ENCODE measurements around the gene ARHGAP5. TPM values are rescaled to one million over a fixed set of nuclear protein-coding genes. Genes with fewer than 3 reads are reported as not detected.

ARHGAP5 gene
- total RNA-seq, 1 donor from 2014 or later: 140 TPM

DNA sequence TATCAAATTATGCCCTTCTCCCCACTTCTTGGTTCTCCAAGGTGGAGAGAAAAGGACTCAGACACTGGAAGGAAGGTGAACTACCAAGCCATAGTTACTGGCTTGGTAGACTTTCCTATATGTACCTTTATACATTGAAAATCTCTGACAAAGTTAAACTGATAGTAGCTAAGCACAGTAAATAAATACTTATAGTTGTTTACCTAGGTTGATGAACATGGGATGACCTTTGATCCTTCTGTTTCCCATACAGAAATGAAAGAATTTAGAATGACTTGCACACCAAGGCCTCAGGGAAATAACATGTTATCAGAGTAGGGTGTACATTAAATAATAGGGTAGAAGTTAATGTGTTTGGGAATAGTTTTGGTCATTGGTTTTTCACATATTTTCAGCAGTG lies 6.7 kb downstream of the ARHGAP5 start:
- Histone ChIP-seq H3K27me3 (ENCODE audit: insufficient read depth, low read length) (no peaks in the 10 kb centered on the region), H3K4me3 (ENCODE audit: insufficient read depth, low read depth, low read length) (no peak overlapping the region), H3K79me2 (ENCODE audit: insufficient read depth, low read length) (peaks cover 98% of the 10 kb centered on the region), H3K36me3 (ENCODE audit: insufficient read depth, low read length) (no peaks in the 10 kb centered on the region), H3K9ac (ENCODE audit: low read length) (no peak overlapping the region), H4K20me1 (ENCODE audit: insufficient read depth, low read length) (peaks cover 85% of the 10 kb centered on the region), H2AFZ (ENCODE audit: low read depth, low read length) (no peak overlapping the region), H3K27ac (ENCODE audit: low read depth, low read length) (no peak overlapping the region), H3K4me1 (ENCODE audit: insufficient read depth, low read length) (peaks cover 11% of the 10 kb centered on the region), H3K4me2 (ENCODE audit: low read length) (no peak overlapping the region), H3K9me3 (ENCODE audit: insufficient read depth, low read depth, low read length) (no peaks in the 10 kb centered on the region)
- FAIRE-seq: no peak
- peaks cover 60% of the 10 kb centered on the region for H3K4me1 Mint-ChIP-seq (ENCODE audit: low read depth, unreplicated experiment)
- H3K36me3 Mint-ChIP-seq (ENCODE audit: low read depth, unreplicated experiment): no peaks in the 10 kb centered on the region
- no peak overlapping the region for H3K4me3 Mint-ChIP-seq (ENCODE audit: unreplicated experiment)
- H3K27me3 Mint-ChIP-seq (ENCODE audit: low read depth, unreplicated experiment): no peaks in the 10 kb centered on the region
- H3K9me3 Mint-ChIP-seq (ENCODE audit: unreplicated experiment): no peaks in the 10 kb centered on the region
- no peak for TF ChIP-seq EZH2 (IDR thresholded peaks at IDR 0.05; ENCODE audit: insufficient read depth, low read length)
- TF ChIP-seq, protein P1, sequence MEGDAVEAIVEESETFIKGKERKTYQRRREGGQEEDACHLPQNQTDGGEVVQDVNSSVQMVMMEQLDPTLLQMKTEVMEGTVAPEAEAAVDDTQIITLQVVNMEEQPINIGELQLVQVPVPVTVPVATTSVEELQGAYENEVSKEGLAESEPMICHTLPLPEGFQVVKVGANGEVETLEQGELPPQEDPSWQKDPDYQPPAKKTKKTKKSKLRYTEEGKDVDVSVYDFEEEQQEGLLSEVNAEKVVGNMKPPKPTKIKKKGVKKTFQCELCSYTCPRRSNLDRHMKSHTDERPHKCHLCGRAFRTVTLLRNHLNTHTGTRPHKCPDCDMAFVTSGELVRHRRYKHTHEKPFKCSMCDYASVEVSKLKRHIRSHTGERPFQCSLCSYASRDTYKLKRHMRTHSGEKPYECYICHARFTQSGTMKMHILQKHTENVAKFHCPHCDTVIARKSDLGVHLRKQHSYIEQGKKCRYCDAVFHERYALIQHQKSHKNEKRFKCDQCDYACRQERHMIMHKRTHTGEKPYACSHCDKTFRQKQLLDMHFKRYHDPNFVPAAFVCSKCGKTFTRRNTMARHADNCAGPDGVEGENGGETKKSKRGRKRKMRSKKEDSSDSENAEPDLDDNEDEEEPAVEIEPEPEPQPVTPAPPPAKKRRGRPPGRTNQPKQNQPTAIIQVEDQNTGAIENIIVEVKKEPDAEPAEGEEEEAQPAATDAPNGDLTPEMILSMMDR (IDR thresholded peaks at IDR 0.05; ENCODE audit: insufficient read depth, low read depth, low read length): no peak
- peak overlapping the region; percentile 42 for H3K27ac Mint-ChIP-seq (ENCODE audit: unreplicated experiment)
- no peak for DNase-seq (ENCODE audit: low read depth)

DNA sequence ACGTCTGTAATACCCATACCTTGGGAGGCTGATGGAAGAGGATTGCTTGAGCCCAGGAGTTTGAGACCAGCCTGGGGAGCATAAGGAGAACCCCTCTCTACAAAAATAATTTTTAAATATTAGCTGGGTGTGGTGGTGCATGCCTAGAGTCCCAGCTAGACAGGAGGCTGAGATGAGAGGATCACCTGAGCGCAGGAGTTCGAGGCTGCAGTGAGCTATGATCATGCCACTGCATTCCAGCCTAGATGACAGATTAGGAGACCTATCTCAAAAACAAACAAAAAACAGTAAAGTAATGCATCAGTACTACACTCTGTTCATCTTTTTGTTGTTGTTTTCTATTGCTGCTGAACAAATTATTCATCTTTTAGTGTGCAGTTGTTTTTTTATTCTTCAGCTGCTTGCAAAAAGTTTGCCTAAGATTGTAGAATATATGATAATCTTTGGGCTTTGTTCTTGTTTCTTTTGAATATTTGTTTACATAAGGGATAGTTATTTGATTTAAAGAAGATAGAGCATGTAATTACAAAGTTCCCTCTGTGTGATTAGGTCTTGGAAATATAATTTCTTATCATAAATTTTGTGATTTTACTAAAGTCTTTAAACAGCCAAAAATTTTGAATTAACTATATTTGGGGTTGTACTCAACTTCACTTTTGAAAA lies 8.2 kb downstream of the ARHGAP5 start:
- Histone ChIP-seq H3K36me3 (ENCODE audit: insufficient read depth, low read length) (no peaks in the 10 kb centered on the region), H3K27me3 (ENCODE audit: insufficient read depth, low read length) (no peaks in the 10 kb centered on the region), H2AFZ (ENCODE audit: low read depth, low read length) (no peak overlapping the region), H4K20me1 (ENCODE audit: insufficient read depth, low read length) (peaks cover 80% of the 10 kb centered on the region), H3K9ac (ENCODE audit: low read length) (no peak overlapping the region), H3K4me1 (ENCODE audit: insufficient read depth, low read length) (peaks cover 3% of the 10 kb centered on the region), H3K9me3 (ENCODE audit: insufficient read depth, low read depth, low read length) (no peaks in the 10 kb centered on the region), H3K79me2 (ENCODE audit: insufficient read depth, low read length) (peaks cover 97% of the 10 kb centered on the region), H3K4me2 (ENCODE audit: low read length) (no peak overlapping the region), H3K4me3 (ENCODE audit: insufficient read depth, low read depth, low read length) (no peak overlapping the region), H3K27ac (ENCODE audit: low read depth, low read length) (no peak overlapping the region)
- H3K36me3 Mint-ChIP-seq (ENCODE audit: low read depth, unreplicated experiment): no peaks in the 10 kb centered on the region
- FAIRE-seq (no peak), DNase-seq (ENCODE audit: low read depth) (no peak)
- H3K4me1 Mint-ChIP-seq (ENCODE audit: low read depth, unreplicated experiment): peaks cover 61% of the 10 kb centered on the region
- no peaks in the 10 kb centered on the region for H3K9me3 Mint-ChIP-seq (ENCODE audit: unreplicated experiment)
- H3K4me3 Mint-ChIP-seq (ENCODE audit: unreplicated experiment): no peak overlapping the region
- H3K27me3 Mint-ChIP-seq (ENCODE audit: low read depth, unreplicated experiment): no peaks in the 10 kb centered on the region
- TF ChIP-seq, protein P1 (IDR thresholded peaks at IDR 0.05; ENCODE audit: insufficient read depth, low read depth, low read length): no peak
- no peak for TF ChIP-seq EZH2 (IDR thresholded peaks at IDR 0.05; ENCODE audit: insufficient read depth, low read length)
- H3K27ac Mint-ChIP-seq (ENCODE audit: unreplicated experiment): no peak overlapping the region

DNA sequence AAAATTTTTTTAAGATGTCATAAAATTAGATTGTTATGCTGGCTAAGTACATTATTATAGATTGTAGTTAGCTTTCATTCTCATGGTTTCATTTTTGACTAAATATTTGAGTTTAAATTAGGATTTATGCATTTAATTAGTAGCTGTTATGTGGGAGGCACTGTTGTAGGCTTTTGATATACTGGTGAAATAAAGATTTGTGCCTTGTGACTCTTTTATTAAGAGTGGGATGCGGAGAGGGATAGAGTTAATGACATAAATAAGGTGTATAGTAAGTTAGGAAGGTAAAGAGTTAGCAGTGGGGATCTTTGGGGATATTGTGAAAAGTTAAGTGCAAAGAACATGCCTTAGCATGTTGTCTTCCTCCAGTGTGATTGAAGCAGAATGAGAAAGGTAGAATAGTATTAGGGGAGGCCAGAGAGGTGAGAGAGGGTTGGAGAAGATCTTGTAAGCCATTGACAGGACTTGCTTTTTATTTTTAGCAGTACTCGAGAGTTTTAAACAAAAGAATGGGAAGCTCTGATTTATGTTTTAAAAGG lies 8.8 kb downstream of the ARHGAP5 start:
- Histone ChIP-seq H3K27ac (ENCODE audit: low read depth, low read length) (no peak overlapping the region), H3K9me3 (ENCODE audit: insufficient read depth, low read depth, low read length) (no peaks in the 10 kb centered on the region), H3K9ac (ENCODE audit: low read length) (no peak overlapping the region), H4K20me1 (ENCODE audit: insufficient read depth, low read length) (peaks cover 74% of the 10 kb centered on the region), H3K79me2 (ENCODE audit: insufficient read depth, low read length) (peaks cover 91% of the 10 kb centered on the region), H3K4me2 (ENCODE audit: low read length) (no peak overlapping the region), H3K36me3 (ENCODE audit: insufficient read depth, low read length) (no peaks in the 10 kb centered on the region), H3K4me1 (ENCODE audit: insufficient read depth, low read length) (peaks cover 3% of the 10 kb centered on the region), H2AFZ (ENCODE audit: low read depth, low read length) (no peak overlapping the region), H3K4me3 (ENCODE audit: insufficient read depth, low read depth, low read length) (no peak overlapping the region), H3K27me3 (ENCODE audit: insufficient read depth, low read length) (no peaks in the 10 kb centered on the region)
- TF ChIP-seq, protein P1 (IDR thresholded peaks at IDR 0.05; ENCODE audit: insufficient read depth, low read depth, low read length): no peak
- no peak for TF ChIP-seq EZH2 (IDR thresholded peaks at IDR 0.05; ENCODE audit: insufficient read depth, low read length)
- no peaks in the 10 kb centered on the region for H3K9me3 Mint-ChIP-seq (ENCODE audit: unreplicated experiment)
- H3K4me3 Mint-ChIP-seq (ENCODE audit: unreplicated experiment): peak overlapping the region; percentile 7
- H3K27me3 Mint-ChIP-seq (ENCODE audit: low read depth, unreplicated experiment): no peaks in the 10 kb centered on the region
- H3K27ac Mint-ChIP-seq (ENCODE audit: unreplicated experiment): peak overlapping the region; percentile 19
- FAIRE-seq (no peak), DNase-seq (ENCODE audit: low read depth) (no peak)
- H3K36me3 Mint-ChIP-seq (ENCODE audit: low read depth, unreplicated experiment): no peaks in the 10 kb centered on the region
- H3K4me1 Mint-ChIP-seq (ENCODE audit: low read depth, unreplicated experiment): peaks cover 55% of the 10 kb centered on the region
